GM18520 (cell line): ENCODE results near the gene RPS14.
"Not testable (repeated sequence)": the region's sequence is repeated elsewhere in the genome, so short reads cannot be mapped to it uniquely, and the experiment has no call there.

Experiments used
- ATAC-seq: cut with Tn5 transposase; IDR thresholded peaks from one replicate; pipeline ENCODE4 v1.9.1; 2021; ENCODE audit not compliant: unreplicated experiment

The RPS14 gene

GRCh38 chr5:150481708-150481965 lies 32.1 kb upstream of the RPS14 start:
- no peak for ATAC-seq

DNA sequence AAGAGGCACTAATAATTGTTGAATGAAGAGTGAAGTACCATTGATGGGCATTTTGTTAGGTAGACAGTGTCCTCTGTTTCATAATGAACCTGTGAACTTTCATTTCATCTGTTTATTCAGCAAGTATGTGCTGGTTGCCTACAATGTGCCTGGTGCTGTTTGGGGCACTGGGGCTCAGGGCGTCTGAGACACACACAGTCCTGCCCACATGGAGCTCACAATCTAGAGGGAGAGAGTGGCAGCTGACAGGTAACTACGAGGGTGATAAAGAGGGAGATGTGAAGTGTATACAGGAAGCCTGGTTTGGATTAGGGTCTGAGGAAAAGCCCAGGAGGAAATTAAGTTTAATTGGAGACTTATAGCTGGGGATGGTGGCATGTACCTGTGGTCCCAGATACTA lies 29.9 kb upstream of the RPS14 start:
- ATAC-seq, result no peak

- not testable (repeated sequence) for ATAC-seq
Observed at GRCh38 chr5:150476568-150476967, 27.0 kb upstream of the RPS14 start.

- ATAC-seq, result no peak
Observed at GRCh38 chr5:150473673-150474358, 24.3 kb upstream of the RPS14 start.

- no peak for ATAC-seq
Observed at GRCh38 chr5:150469718-150470469, 20.4 kb upstream of the RPS14 start.

GRCh38 chr5:150468206-150468605 lies 18.7 kb upstream of the RPS14 start:
- no peak for ATAC-seq

DNA sequence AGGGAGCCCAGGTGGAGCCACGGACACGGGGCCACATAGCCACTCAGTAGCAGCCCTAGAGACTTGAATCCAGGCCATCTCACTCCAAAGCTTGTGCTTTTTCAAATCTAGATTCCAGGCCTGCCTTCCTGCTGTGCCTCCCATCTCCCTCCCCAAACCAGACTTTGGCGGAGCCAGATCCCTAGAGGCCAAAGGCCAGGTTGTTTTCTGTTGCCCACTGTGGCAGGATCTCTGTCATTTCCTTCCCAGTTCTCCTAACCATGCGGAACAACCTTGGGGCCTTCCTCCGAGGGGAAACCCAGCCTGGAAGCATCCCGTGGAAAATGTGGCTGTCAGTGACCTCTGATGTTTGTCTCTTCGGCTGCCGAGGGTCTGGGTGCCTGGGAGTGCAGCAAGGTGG lies 16.4 kb upstream of the RPS14 start:
- ATAC-seq, result no peak

DNA sequence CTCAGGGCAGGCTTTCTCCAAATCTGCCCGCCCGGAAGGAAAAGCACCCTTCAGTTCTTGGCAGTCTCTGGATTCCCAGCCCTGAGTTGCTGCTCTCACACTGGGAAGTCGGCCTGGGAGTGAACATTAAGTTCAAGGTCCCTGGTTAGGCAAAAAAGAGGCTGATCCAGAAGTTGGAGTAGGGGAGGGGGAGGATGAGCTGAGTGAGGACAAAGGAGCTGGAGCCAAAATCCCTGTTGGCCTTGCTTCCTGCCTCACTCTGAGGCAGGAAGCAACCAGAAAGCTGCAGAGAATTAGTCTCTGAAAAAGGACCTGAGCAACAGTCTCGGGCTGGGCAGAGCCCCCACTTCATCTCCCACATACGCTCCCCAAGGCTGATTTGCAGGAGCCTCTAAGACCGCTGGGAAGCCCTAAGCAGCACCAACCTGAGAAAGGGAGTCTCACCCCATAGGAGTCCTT lies 15.0 kb upstream of the RPS14 start:
- ATAC-seq, result no peak

DNA sequence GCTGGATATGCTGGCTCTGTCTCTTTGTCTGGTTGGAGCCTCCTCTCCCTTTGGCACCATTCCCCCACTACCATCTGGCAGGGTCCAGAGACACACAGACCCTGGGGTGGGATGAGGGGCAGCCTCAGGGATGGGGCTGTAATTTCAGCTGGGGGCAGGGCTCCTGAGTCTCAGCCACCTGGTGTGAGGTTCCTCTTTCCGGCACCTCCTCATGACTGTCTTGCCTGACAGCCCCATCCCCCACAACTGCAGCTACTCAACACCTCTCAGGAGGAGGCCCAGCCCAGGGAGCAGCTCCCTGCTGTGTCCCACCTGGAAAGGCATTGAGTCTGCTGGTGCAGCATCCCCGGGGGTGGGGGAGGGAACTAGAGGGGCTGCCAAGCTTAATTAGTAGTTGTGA lies 11.7 kb upstream of the RPS14 start:
- ATAC-seq, result no peak

DNA sequence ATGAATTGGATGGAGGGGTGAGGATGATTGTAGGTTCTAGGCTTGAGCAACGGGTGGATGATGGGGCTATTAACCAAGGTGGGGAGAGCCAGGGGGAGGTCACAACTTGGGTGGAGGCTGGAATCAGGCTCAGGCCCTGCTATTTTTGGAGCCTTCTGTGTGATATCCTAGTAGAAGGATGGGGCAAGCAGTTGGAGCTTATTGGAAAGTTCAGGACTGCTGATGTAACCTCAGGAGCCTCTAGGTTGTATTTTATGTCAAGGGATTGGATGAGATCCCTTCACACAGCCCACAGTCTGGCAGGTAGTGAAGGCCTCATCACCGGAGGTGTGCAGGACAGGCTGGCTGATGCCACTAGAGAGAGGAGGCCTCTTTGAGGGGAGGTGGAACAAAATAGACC lies 11.2 kb upstream of the RPS14 start:
- no peak for ATAC-seq

DNA sequence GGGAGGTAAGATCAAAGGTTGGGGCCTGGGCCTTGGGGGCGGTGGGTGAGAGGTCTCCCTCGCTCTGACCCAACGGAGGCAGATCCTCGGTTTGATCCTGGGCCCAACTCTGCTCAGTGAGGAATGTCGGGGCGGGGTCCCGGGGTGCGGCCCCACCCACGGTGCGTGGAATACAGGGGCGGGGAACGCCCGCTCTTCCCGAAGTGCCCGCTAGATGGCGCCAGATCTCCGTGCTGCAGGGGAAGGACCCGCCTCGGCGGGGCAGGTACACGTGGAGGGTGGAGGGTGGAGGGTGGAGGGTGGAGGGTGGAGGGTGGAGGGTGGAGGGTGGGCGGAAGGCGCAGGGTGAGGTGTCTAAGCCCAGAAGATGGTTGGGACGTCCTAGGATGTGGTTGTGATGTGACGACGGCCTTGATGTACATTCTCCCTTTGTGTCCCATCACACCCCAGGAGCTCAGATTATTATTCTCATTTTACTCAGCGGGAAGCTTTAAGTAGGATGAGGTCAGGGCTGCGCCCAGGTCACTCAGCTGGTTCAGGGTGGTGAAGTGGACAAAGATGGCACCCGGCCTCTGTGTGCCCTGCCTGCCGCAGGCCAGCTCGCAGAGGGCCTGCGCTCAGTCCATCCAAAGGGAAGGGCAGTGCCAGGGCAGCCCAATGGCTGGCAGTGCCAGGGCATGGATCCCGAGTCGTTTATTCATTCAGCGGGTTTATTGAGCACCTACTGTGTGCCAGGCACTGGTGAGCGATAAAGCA lies 9.4 kb upstream of the RPS14 start:
- peak; percentile 84 for ATAC-seq

DNA sequence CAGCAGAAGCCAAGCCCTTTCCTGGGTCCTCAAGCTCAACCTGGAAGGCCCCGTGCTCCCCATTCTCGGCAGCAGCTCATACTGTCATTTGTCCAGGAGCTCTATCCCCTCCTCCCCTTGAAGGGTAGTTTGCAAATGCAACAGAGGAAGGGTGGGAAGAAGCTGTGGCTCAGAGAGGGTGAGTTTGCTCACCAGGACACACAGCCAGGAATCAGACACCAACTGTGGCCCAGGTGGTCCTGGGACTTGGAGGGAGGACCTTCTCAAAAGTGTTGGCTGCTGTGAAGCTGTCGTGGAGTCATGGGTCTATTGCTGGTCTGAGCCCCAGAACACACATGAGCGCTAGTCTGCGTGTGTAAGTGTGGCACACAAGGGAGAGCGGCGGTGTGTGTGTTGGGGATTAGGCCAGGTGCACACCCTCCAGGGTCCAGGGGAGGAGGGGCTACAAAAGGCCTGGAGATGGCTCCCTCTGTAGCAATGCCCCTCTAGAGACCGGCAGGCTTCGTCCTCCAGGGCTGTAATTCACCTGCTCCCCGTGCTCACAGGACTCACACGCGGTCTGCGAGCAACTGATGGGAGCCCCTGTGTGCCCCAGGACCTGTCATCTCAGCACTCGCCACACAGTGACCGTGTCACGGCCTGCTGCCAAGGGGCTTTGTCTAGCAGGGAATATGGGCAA lies 8.2 kb upstream of the RPS14 start:
- ATAC-seq, result no peak

DNA sequence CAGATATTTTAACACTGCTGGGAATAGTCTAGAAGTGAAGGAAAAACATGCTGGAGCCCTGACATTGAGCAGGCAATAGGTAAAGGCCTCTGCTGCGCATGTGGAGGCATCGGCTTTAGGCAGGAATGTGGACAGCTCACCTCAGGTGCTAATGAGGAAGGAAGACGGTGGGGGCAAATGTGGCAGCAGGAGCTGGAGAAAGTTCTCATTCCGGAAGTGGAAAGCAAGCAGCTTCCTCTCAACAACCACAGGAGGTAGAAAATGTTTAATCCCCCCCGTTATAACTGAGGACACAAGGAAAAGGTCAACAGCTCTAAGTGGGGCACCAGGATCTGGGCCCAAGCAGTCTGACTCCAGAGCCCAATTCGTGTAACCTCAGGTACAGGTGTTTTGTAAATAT lies 7.6 kb upstream of the RPS14 start:
- no peak for ATAC-seq

- no peak for ATAC-seq
Observed at GRCh38 chr5:150454492-150455229, 5.1 kb upstream of the RPS14 start.

DNA sequence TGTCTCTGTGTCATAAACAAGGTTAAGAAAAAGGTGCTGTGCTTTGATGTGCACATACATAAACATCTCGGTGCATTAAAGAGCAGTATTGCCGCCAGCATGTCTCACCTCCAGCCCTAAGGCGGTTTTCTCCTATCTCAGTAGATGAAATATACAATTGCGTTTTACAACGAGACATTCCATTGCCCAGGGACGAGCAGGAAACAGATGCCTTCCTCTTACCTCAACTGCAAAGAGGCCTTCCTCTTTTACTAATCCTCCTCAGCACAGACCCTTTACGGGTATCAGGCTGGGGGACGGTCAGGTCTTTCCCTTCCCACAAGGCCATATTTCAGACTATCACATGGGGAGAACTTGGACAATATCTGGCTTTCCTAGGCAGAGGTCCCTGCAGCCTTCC lies 4.5 kb upstream of the RPS14 start:
- not testable (repeated sequence) for ATAC-seq

DNA sequence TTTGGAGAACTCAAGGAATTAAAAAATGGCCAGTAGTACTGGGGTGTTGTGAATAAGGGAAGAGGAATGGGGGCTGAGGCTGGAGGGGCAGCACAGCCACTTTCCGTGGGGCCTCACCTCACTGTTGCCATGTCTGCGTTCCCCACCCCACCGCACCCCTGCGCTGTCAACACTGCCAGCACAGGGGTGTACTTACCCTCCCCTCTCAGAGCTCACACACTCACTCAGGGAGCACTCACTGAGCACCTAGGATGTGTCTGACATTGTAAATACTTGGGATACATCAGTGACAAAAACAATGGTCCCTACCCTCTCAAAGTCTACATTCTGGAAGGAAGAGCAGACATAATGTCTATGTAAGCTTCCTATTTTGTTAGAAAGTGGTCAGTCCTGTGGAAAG lies 3.4 kb upstream of the RPS14 start:
- ATAC-seq, result no peak

DNA sequence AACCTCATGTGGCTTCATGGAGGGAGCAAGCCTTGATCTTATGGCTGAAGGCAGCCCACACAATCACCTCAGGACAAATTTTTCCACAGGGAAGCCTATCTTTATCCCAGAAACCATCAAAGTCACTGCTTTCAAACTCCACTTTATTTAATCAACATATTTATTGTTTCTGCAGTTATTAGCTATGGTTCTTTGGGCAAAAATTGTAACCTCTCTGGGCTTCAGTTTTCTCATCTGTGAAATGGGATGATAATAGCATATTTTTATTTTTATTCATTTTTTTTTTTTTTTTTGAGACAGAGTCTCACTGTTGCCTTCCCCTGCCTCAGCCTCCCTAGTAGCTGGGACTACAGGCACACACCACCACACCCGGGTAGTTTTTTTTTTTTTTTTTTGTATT lies 2.1 kb upstream of the RPS14 start:
- no peak for ATAC-seq

DNA sequence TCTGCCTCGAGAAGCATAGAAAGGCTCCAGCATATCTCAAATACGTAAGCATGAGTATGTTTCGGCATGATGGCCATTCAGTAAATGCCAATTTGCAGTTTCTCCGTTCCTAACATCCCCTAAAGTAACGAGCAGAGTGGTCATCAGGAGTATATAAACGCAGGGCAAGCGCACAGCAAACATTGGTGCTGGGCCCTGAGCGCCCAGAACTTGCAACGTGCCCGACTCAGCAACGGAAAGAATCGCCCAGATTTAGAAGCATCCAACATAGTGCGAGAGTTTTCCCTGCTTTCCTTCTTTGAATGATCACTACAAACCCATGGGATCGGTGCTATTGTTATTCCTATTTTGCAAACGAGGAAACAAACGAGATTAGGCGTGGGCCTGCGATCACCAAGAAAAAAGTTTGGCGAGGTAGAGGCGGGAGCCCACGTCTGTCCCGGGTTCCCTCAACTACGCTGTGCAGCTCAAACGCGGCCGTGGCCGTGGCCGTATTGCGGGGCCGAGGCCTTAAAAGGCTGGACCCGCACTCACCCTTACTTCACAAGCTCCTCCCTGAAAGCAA lies 505 bp downstream of the RPS14 start:
- peak; percentile 15 for ATAC-seq

DNA sequence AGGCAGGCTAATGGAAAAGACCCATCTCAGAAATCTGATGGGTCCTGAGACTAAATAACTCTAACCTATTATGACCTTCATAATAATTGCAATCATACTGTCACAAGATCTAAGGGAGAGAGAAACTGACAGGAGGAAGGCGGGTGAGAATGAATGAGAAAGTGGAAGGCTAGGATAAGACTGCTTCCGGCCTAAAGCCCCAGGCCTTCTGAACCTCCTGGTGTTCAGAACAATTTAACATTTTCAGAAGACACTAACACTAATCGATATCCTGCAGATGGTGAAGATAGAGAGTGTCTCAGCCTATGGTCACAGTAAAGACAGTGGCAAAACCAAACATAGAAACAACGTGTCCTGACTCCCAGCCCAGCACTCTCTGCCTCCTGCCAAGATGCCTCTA lies 1.2 kb downstream of the RPS14 start:
- ATAC-seq, result no peak

- no peak for ATAC-seq
Observed at GRCh38 chr5:150447188-150447587, 2.4 kb downstream of the RPS14 start.

DNA sequence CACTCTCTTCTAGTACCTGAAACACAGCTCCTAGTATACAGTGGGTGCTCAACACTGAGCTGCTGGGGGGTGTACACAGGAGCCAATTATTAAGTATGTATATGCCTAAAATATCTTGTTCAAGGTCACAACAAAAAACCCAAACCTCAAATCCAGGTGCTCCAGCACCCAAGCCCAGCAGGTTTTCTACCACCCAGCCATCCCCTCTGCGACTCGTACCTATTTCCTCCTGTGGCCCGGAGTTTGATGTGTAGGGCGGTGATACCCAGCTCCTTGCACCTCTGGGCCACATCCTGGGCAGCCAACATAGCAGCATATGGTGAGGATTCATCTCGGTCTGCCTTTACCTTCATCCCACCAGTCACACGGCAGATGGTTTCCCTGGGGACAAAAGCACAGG lies 3.0 kb downstream of the RPS14 start:
- no peak for ATAC-seq
